Rectal smooth muscle tissue (tissue), 1 donor: ENCODE results near the gene TMEM225B.
"Not testable (repeated sequence)": the region's sequence is repeated elsewhere in the genome, so short reads cannot be mapped to it uniquely, and the experiment has no call there.

Experiments
- H3K27ac ChIP-seq: one replicate; pipeline ENCODE4 v1.7.0; 2013; ENCODE audit warnings: low read depth, low read length, inconsistent platforms
- H3K27me3 ChIP-seq: one replicate; pipeline ENCODE4 v1.7.0; 2013; ENCODE audit warnings: low read length; ENCODE audit not compliant: control insufficient read depth, insufficient read depth
- H3K36me3 ChIP-seq: one replicate; pipeline ENCODE4 v1.7.0; 2013; ENCODE audit warnings: low read length; ENCODE audit not compliant: control insufficient read depth, insufficient read depth
- H3K4me1 ChIP-seq: one replicate; pipeline ENCODE4 v1.7.0; 2013; ENCODE audit warnings: low read length; ENCODE audit not compliant: control insufficient read depth, insufficient read depth
- H3K4me3 ChIP-seq: one replicate; pipeline ENCODE4 v1.7.0; 2013; ENCODE audit warnings: low read length
- H3K9ac ChIP-seq: one replicate; pipeline ENCODE4 v1.7.0; 2013; ENCODE audit warnings: low read length

Gene TMEM225B

GRCh38 chr7:99560834-99561736 lies 37.0 kb upstream of the TMEM225B start:
- Histone ChIP-seq H3K36me3 (peaks cover 36% of the 10 kb centered on the region), H3K27me3 (no peaks in the 10 kb centered on the region), H3K27ac (no peak overlapping the region), H3K4me1 (peaks cover 16% of the 10 kb centered on the region), H3K9ac (no peak overlapping the region), H3K4me3 (no peak overlapping the region)

DNA sequence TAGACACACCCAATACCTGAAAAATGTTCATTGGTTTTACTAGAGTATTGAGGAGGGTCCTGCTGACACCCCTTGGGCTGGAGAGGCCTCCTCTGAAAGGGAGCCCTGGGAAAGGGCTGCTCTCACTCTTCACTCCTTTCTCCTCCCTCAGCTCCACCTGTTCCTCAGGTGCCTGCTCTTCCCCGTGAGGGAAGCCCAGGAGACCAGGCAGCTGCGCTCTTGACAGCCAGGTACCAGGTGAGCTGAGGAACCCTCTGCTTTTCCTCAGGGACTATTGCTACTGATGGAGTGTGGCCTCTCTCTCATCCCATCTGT lies 36.4 kb upstream of the TMEM225B start:
- Histone ChIP-seq H3K4me1 (peaks cover 16% of the 10 kb centered on the region), H3K27me3 (no peaks in the 10 kb centered on the region), H3K36me3 (peaks cover 36% of the 10 kb centered on the region), H3K27ac (no peak overlapping the region), H3K9ac (no peak overlapping the region), H3K4me3 (no peak overlapping the region)

- Histone ChIP-seq H3K9ac (no peak overlapping the region), H3K36me3 (peaks cover 36% of the 10 kb centered on the region), H3K4me3 (no peak overlapping the region), H3K4me1 (peaks cover 13% of the 10 kb centered on the region), H3K27me3 (no peaks in the 10 kb centered on the region), H3K27ac (no peak overlapping the region)
Measured at GRCh38 chr7:99562114-99562784, 35.8 kb upstream of the TMEM225B start.

GRCh38 chr7:99562832-99563231 lies 35.2 kb upstream of the TMEM225B start:
- no peaks in the 10 kb centered on the region for H3K27me3 ChIP-seq
- no peak overlapping the region for H3K4me3 ChIP-seq
- peaks cover 9% of the 10 kb centered on the region for H3K4me1 ChIP-seq
- peaks cover 36% of the 10 kb centered on the region for H3K36me3 ChIP-seq
- H3K9ac ChIP-seq, result no peak overlapping the region
- no peak overlapping the region for H3K27ac ChIP-seq

- Histone ChIP-seq H3K27me3 (no peaks in the 10 kb centered on the region), H3K36me3 (peaks cover 36% of the 10 kb centered on the region)
Measured at GRCh38 chr7:99563650-99564049, 34.4 kb upstream of the TMEM225B start.

DNA sequence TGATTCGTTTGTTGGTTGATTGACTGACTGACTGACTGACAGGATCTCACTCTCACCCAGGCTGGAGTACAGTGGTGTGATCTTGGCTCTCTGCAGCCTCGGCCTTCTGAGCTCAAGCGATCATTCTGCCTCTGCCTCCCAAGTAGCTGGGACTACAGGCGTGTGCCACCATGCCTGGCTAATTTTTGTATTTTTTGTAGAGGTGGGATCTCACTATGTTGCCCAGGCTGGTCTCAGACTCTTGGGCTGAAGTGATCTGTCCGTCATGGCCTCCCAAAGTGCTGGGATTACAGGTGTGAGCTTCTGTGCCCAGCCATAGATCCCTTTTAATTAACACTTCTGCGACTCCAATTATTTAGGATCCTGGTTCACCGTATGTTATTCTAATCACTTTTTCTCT lies 29.3 kb upstream of the TMEM225B start:
- H3K27ac ChIP-seq, H3K4me3 ChIP-seq, H3K4me1 ChIP-seq, H3K9ac ChIP-seq, H3K27me3 ChIP-seq: not testable (repeated sequence)
- peaks cover 28% of the 10 kb centered on the region for H3K36me3 ChIP-seq

More at GRCh38 chr7:99563650-99564049, 34.4 kb upstream of the TMEM225B start:
- peaks cover 9% of the 10 kb centered on the region for H3K4me1 ChIP-seq
- H3K9ac ChIP-seq, result no peak overlapping the region
- no peak overlapping the region for H3K27ac ChIP-seq
- no peak overlapping the region for H3K4me3 ChIP-seq

- H3K27ac ChIP-seq, result no peak overlapping the region
- no peaks in the 10 kb centered on the region for H3K27me3 ChIP-seq
- H3K9ac ChIP-seq, result no peak overlapping the region
- H3K36me3 ChIP-seq, result peaks cover 20% of the 10 kb centered on the region
- no peaks in the 10 kb centered on the region for H3K4me1 ChIP-seq
- no peak overlapping the region for H3K4me3 ChIP-seq
Measured at GRCh38 chr7:99571768-99572167, 26.3 kb upstream of the TMEM225B start.

DNA sequence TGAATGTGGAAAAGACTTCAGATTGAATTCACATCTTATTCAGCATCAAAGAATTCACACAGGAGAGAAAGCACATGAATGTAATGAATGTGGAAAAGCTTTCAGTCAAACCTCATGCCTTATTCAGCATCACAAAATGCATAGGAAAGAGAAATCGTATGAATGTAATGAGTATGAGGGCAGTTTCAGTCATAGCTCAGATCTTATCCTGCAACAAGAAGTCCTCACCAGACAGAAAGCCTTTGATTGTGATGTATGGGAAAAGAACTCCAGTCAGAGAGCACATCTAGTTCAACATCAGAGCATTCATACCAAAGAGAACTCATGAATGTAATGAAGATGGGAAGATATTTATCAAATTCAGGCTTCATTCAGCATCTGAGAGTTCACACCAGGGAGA lies 24.8 kb upstream of the TMEM225B start:
- no peaks in the 10 kb centered on the region for H3K27me3 ChIP-seq
- no peak overlapping the region for H3K9ac ChIP-seq
- H3K4me1 ChIP-seq, result no peaks in the 10 kb centered on the region
- no peak overlapping the region for H3K27ac ChIP-seq
- H3K4me3 ChIP-seq, result no peak overlapping the region
- H3K36me3 ChIP-seq, result peaks cover 20% of the 10 kb centered on the region

- Histone ChIP-seq H3K27ac (no peak overlapping the region), H3K36me3 (peaks cover 17% of the 10 kb centered on the region), H3K27me3 (no peaks in the 10 kb centered on the region), H3K4me3 (no peak overlapping the region), H3K4me1 (no peaks in the 10 kb centered on the region), H3K9ac (no peak overlapping the region)
Measured at GRCh38 chr7:99576251-99576650, 21.8 kb upstream of the TMEM225B start.

GRCh38 chr7:99579281-99579955 lies 18.6 kb upstream of the TMEM225B start:
- H3K4me1 ChIP-seq, result no peaks in the 10 kb centered on the region
- peak overlapping the region; percentile 51 for H3K9ac ChIP-seq
- H3K4me3 ChIP-seq, result peak overlapping the region; percentile 69
- no peak overlapping the region for H3K27ac ChIP-seq
- no peaks in the 10 kb centered on the region for H3K27me3 ChIP-seq
- H3K36me3 ChIP-seq, result no peaks in the 10 kb centered on the region

DNA sequence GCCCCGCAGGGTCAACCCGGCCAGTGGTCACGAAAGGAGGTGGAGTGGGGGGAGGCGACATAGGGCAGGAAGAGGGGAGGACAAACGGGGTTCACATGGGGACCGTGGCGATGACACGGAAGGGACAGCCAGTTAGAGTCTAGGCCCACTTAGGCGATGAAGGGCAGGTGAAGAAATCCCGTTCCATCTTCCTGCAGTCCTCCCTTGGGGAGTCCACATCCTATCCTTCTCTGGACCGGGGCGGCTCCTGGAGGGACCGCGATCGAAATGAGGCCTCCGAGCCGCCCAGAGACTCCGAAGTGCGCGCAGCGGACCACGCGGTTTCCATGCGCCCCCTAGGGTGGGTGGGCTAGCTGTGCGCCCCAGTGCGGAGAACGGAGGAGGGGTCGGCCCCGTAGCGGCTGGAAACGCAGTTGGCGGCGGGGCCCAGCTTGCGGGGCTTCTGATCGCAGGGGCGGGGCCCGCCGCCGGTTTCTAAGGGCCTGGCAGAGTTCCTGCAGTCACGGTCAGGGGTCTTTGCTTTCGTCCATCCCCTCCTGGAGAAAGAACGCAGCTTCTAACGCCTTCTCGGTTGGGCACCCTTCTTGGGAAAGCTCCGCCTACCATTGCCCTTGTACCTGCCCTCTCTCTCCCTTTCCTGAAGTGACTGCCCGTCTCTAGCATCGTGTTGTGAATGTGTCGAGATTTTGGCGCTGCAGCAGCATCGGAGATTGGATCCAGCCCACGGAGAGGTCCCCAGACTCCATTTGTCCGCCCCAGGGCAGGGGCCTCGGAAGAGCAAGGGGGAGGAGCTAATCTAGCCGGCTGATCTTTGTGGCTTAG lies 17.9 kb upstream of the TMEM225B start:
- peak overlapping the region; percentile 69 for H3K4me3 ChIP-seq
- no peaks in the 10 kb centered on the region for H3K36me3 ChIP-seq
- no peak overlapping the region for H3K27ac ChIP-seq
- H3K4me1 ChIP-seq, result no peaks in the 10 kb centered on the region
- no peaks in the 10 kb centered on the region for H3K27me3 ChIP-seq
- peak overlapping the region; percentile 51 for H3K9ac ChIP-seq

DNA sequence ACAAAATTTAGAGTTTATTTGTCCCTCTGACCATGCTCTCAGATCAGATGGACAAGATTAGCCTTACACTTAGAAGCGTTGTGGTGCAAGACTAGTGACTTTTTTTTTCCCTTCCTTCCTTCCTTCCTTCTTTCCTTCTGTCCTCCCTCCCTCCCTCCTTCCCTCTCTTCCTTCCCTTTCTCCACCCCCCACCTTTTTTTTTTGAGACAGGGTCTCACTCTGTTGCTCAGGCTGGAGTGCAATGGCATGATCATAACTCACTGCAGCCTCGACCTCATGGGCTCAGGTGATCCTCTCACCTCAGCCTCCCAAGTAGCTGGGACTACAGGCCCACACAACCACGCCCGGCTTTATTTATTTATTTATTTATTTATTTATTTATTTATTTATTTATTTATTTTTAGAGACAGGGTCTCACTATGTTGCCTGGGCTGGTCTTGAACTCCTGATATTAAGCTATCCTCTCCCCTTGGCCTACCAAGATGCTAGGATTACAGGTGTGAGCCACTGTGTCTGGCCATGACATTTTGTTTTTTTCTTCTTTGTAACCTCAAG lies 17.2 kb upstream of the TMEM225B start:
- peak overlapping the region; percentile 69 for H3K4me3 ChIP-seq
- H3K4me1 ChIP-seq, H3K36me3 ChIP-seq, H3K9ac ChIP-seq, H3K27me3 ChIP-seq, H3K27ac ChIP-seq: not testable (repeated sequence)
